ENCODE results near the gene RBL2. TPM values are rescaled to one million over a fixed set of nuclear protein-coding genes. Genes with fewer than 3 reads are reported as not detected.

Gene RBL2
- total and polyA plus RNA-seq, 9 of the 15 experiments (the other 6 are each of a cell fraction or from before 2014, with no cell fraction given) = 7.8 to 76.3 (median 28.5) TPM

- no peak for TF ChIP-seq ZNF431 (CRISPR knock-in tag; IDR thresholded peaks at IDR 0.05)
- TF ChIP-seq GTF2B (IDR thresholded peaks at IDR 0.05; ENCODE audit: extremely low read depth, insufficient read length) = no peak
- no peak for TF ChIP-seq SOX6 (IDR thresholded peaks at IDR 0.05)
- TF ChIP-seq KLF10 (CRISPR knock-in tag; IDR thresholded peaks at IDR 0.05) = no peak
- no peak for TF ChIP-seq ZNF277 (CRISPR knock-in tag; IDR thresholded peaks at IDR 0.05; ENCODE audit: borderline replicate concordance)
- no peak for TF ChIP-seq NR4A1 (CRISPR knock-in tag; IDR thresholded peaks at IDR 0.05)
- TF ChIP-seq NR4A1 (tag; IDR thresholded peaks at IDR 0.05) = no peak
These were observed 89.0 kb downstream of the RBL2 start (continued) for GRCh38 chr16:53523126-53523804.

- BruUV-seq (replicated peaks) = no TSS peak
- H3K9ac ChIP-seq (ENCODE audit: insufficient read depth in 1 of 2, low read depth in 2 of 2, low read length in 2 of 2) = no peak overlapping the region; a peak in 1 of 4 replicates
- no peak overlapping the region for H2AFZ ChIP-seq (ENCODE audit: low read depth, low read length)
- H3K4me3 ChIP-seq = no peak overlapping the region
- 5% methylated on average over 14 of the region's 15 CpGs for WGBS (ENCODE audit: insufficient coverage, low coverage, missing lambda C conversion rate)
- no peaks in the 10 kb centered on the region for H3K9me1 ChIP-seq (ENCODE audit: control insufficient read depth, insufficient read depth, low read length)
- intact Hi-C loops (cut with micrococcal nuclease) = no loop called here
- no peak overlapping the region for H3K4me2 ChIP-seq (ENCODE audit: insufficient read depth, low read length)
- no peaks in the 10 kb centered on the region for H4K20me1 ChIP-seq (replicated peaks; ENCODE audit: control insufficient read depth, insufficient read depth, low read length)
- H3K36me3 ChIP-seq (ENCODE audit: control insufficient read depth, insufficient read depth, low read length) = no peaks in the 10 kb centered on the region
- no peaks in the 10 kb centered on the region for H3K9me3 ChIP-seq (replicated peaks; ENCODE audit: control insufficient read depth, insufficient read depth, low read depth, low read length)
- ATAC-seq = no peak; the same call in 1 of the 3 replicates
- H3K4me1 ChIP-seq (replicated peaks in 1 of 2; ENCODE audit: control insufficient read depth in 2 of 2, insufficient read depth in 2 of 2, low read length in 2 of 2) = peaks cover 0 to 3% of the 10 kb centered on the region in 2 experiments; a peak in 1 of 5 replicates
- FAIRE-seq = no peak
- POLR2A ChIA-PET = no interaction called here
- no peak overlapping the region for H3K27ac ChIP-seq (ENCODE audit: extremely low read depth, low read depth, low read length)
- no peaks in the 10 kb centered on the region for H3K79me2 ChIP-seq (ENCODE audit: control insufficient read depth, insufficient read depth, low read length)
- peaks cover 35 to 48% of the 10 kb centered on the region in 2 experiments; a peak in 4 of 5 replicates for H3K27me3 ChIP-seq (ENCODE audit: control insufficient read depth in 2 of 2, insufficient read depth in 2 of 2, low read length in 2 of 2)
- in situ Hi-C loops (cut with MboI) = loop anchor here (25.0 kb wide), 1 partner anchor 1337 kb away; no protein-coding TSS in a partner anchor
- CTCF ChIA-PET (ENCODE audit: low intra/inter-chr PET ratio) = no interaction called here
- DNase-seq (ENCODE audit: extremely low read depth in 1 of 4, low spot score in 3 of 4) = no peak
- no peak for TF ChIP-seq IRF1 (CRISPR knock-in tag; IDR thresholded peaks at IDR 0.05; ENCODE audit: borderline replicate concordance)
- no peak for TF ChIP-seq UBTF (IDR thresholded peaks at IDR 0.05; ENCODE audit: borderline replicate concordance in 1 of 2, low read depth in 2 of 2, low read length in 2 of 2)
- TF ChIP-seq COPS2 (conservative IDR thresholded peaks at IDR 0.05) = no peak
- TF ChIP-seq MBD2 (IDR thresholded peaks at IDR 0.05; ENCODE audit: borderline replicate concordance, low read depth) = no peak
- TF ChIP-seq ETV1 (tag; conservative IDR thresholded peaks at IDR 0.05; ENCODE audit: low read depth) = no peak
These were observed 89.8 kb downstream of the RBL2 start for GRCh38 chr16:53523971-53524548.
